K562 (cell line): Measurements from ENCODE around the gene EPHA10. TPM values are rescaled to one million over a fixed set of nuclear protein-coding genes. Genes with fewer than 3 reads are reported as not detected.

ENCODE experiments used
- GATAD2A ChIP-seq: fragments of 450-650 bp; IDR thresholded peaks from 2 replicates; pipeline ENCODE4 v1.6.1; 2017
- HDAC6 ChIP-seq: IDR thresholded peaks from 2 replicates; pipeline ENCODE4 v1.6.1; 2012; ENCODE audit warnings: low read depth, mild to moderate bottlenecking, control low read depth, inconsistent platforms, low read length, moderate library complexity
- HMG20B ChIP-seq: fragments of 250-450 bp; sonication (Bioruptor Pico); IDR thresholded peaks from 2 replicates; pipeline ENCODE4 v1.5.0; 2021; ENCODE audit warnings: mild to moderate bottlenecking
- PRMT5 ChIP-seq: sonication (generic); formaldehyde crosslinking; IDR thresholded peaks from 2 replicates; pipeline ENCODE4 v1.5.0; 2020; ENCODE audit warnings: missing genetic modification reagents
- RB1 ChIP-seq: fragments of 450-650 bp; IDR thresholded peaks from 2 replicates; pipeline ENCODE4 v1.6.1; 2017; ENCODE audit warnings: low read depth, mild to moderate bottlenecking
- RFX7 ChIP-seq: fragments of 250-450 bp; sonication (Bioruptor Pico); IDR thresholded peaks from 2 replicates; pipeline ENCODE4 v1.5.1; 2021; ENCODE audit warnings: mild to moderate bottlenecking
- WHSC1 ChIP-seq: IDR thresholded peaks from one replicate; pipeline ENCODE4 v1.6.1; 2012; ENCODE audit warnings: low read length, control low read depth, inconsistent platforms
- ZBTB8A ChIP-seq: fragments of 450-650 bp; IDR thresholded peaks from 2 replicates; pipeline ENCODE4 v1.6.1; 2018; ENCODE audit warnings: mild to moderate bottlenecking, moderate library complexity; ENCODE audit not compliant: partially characterized antibody
- ZNF121 ChIP-seq: sonication (generic); formaldehyde crosslinking; conservative IDR thresholded peaks from 2 replicates; pipeline ENCODE4 v1.8.0; 2022; ENCODE audit warnings: missing genetic modification reagents
- ZNF444 ChIP-seq: fragments of 250-450 bp; sonication (Bioruptor Pico); IDR thresholded peaks from 2 replicates; pipeline ENCODE4 v1.4.0; 2020; ENCODE audit warnings: mild to moderate bottlenecking, moderate library complexity
- ZNF583 ChIP-seq: fragments of 250-450 bp; sonication (Bioruptor Pico); IDR thresholded peaks from 2 replicates; pipeline ENCODE4 v1.4.0; 2020
- ZNF589 ChIP-seq: fragments of 200-800 bp; sonication (Bioruptor generic); IDR thresholded peaks from 2 replicates; pipeline ENCODE4 v1.6.1; 2016; ENCODE audit warnings: low read depth, missing genetic modification characterization, missing compliant biosample characterization
- ZNF79 ChIP-seq: fragments of 250-450 bp; sonication (Bioruptor Pico); IDR thresholded peaks from 2 replicates; pipeline ENCODE4 v1.4.0; 2020; ENCODE audit warnings: low read depth, mild to moderate bottlenecking, moderate library complexity
- polyA plus RNA-seq, 8 experiments: library from polyadenylated mRNA; depleted of rRNA in 4 of 8; stranded (reverse) in 5 of 8; unstranded in 3 of 8; fragments of >200 nt; fragmentation: Nextera tagmentation in 2 of 8; fragmentation: Illumina TruSeq in 1 of 8; extraction: Ambion mirVana in 2 of 8; extraction: Trizol in 1 of 8; gene quantifications; 2 replicates each; pipeline versions ENCODE4 v1.2.1 to v1.2.3, GENCODE V29; 2011 to 2014; ENCODE audit warnings: inconsistent platforms in 1 of 8, missing spikeins in 1 of 8
- total RNA-seq, 7 experiments: library from RNA; depleted of rRNA in 6 of 7; stranded (reverse); fragments of >200 nt in 6 of 7; fragmentation: Illumina TruSeq in 2 of 7; extraction: Trizol in 2 of 7; gene quantifications; 2 replicates each; pipeline versions ENCODE4 v1.2.1 to v1.2.3, GENCODE V29; 2011 to 2021; ENCODE audit warnings: low replicate concordance in 1 of 7
- TF ChIP-seq, protein P1 (sequence below): sonication (generic); formaldehyde crosslinking; IDR thresholded peaks from 2 replicates; pipeline ENCODE4 v1.8.0; 2022; ENCODE audit warnings: missing genetic modification reagents, mild to moderate bottlenecking, borderline replicate concordance
- TF ChIP-seq, protein P2 (sequence below), 2 experiments: fragments of 450-650 bp in 1 of 2; sonication (generic) in 1 of 2; formaldehyde crosslinking in 1 of 2; IDR thresholded peaks; 2 replicates each; pipeline versions ENCODE4 v1.7.1 to v1.9.0; 2016 to 2022; ENCODE audit warnings: inconsistent platforms in 1 of 2, mild to moderate bottlenecking in 1 of 2, missing genetic modification reagents in 1 of 2
- TF ChIP-seq, protein P3 (sequence below): fragments of 200-800 bp; sonication (Bioruptor generic); IDR thresholded peaks from 2 replicates; pipeline ENCODE4 v1.6.1; 2017; ENCODE audit warnings: missing genetic modification characterization, missing compliant biosample characterization

Gene EPHA10
- total and polyA plus RNA-seq, 9 of the 15 experiments (the other 6 are each of a cell fraction or from before 2014, with no cell fraction given) = 0.03 TPM; not detected in 8

DNA sequence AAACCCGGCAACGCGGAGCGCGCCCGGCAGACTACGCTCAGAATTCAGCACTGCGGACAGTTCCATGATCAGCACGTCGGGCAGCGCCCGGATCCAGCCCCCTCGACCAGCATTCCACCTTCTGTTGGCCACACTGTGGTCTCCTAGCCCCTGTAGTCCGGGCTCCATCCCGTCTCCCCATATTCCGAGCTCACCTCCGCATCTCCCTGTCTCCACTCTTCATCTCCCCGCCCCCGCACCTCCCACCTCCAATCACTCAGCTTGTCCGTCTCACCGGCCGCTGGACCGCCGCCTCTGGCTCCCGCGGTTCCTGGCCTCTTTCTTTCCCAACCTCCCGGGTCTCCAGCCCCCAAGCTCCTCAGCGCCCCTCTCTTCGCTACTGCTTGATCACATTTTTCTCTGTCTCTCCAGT is 500 bp downstream of the EPHA10 start (continued):
- TF ChIP-seq, protein P1, sequence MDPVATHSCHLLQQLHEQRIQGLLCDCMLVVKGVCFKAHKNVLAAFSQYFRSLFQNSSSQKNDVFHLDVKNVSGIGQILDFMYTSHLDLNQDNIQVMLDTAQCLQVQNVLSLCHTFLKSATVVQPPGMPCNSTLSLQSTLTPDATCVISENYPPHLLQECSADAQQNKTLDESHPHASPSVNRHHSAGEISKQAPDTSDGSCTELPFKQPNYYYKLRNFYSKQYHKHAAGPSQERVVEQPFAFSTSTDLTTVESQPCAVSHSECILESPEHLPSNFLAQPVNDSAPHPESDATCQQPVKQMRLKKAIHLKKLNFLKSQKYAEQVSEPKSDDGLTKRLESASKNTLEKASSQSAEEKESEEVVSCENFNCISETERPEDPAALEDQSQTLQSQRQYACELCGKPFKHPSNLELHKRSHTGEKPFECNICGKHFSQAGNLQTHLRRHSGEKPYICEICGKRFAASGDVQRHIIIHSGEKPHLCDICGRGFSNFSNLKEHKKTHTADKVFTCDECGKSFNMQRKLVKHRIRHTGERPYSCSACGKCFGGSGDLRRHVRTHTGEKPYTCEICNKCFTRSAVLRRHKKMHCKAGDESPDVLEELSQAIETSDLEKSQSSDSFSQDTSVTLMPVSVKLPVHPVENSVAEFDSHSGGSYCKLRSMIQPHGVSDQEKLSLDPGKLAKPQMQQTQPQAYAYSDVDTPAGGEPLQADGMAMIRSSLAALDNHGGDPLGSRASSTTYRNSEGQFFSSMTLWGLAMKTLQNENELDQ (CRISPR knock-in tag) = peak; percentile 99
- TF ChIP-seq ZNF444 (CRISPR knock-in tag) (no peak), RB1 (0 out of 2 replicates have a peak, but pooled peaks have one; percentile 26), HDAC6 (no peak), ZBTB8A (no peak), ZNF589 (CRISPR knock-in tag) (peak; percentile 81; the same call in 1 of the 2 replicates), ZNF583 (peak; percentile 78), HMG20B (CRISPR knock-in tag) (no peak), ZNF121 (peak; percentile 63), PRMT5 (CRISPR knock-in tag) (peak; percentile 99), ZNF79 (CRISPR knock-in tag) (no peak), WHSC1 (no peak), GATAD2A (no peak), RFX7 (CRISPR knock-in tag) (no peak)
- TF ChIP-seq, protein P2, sequence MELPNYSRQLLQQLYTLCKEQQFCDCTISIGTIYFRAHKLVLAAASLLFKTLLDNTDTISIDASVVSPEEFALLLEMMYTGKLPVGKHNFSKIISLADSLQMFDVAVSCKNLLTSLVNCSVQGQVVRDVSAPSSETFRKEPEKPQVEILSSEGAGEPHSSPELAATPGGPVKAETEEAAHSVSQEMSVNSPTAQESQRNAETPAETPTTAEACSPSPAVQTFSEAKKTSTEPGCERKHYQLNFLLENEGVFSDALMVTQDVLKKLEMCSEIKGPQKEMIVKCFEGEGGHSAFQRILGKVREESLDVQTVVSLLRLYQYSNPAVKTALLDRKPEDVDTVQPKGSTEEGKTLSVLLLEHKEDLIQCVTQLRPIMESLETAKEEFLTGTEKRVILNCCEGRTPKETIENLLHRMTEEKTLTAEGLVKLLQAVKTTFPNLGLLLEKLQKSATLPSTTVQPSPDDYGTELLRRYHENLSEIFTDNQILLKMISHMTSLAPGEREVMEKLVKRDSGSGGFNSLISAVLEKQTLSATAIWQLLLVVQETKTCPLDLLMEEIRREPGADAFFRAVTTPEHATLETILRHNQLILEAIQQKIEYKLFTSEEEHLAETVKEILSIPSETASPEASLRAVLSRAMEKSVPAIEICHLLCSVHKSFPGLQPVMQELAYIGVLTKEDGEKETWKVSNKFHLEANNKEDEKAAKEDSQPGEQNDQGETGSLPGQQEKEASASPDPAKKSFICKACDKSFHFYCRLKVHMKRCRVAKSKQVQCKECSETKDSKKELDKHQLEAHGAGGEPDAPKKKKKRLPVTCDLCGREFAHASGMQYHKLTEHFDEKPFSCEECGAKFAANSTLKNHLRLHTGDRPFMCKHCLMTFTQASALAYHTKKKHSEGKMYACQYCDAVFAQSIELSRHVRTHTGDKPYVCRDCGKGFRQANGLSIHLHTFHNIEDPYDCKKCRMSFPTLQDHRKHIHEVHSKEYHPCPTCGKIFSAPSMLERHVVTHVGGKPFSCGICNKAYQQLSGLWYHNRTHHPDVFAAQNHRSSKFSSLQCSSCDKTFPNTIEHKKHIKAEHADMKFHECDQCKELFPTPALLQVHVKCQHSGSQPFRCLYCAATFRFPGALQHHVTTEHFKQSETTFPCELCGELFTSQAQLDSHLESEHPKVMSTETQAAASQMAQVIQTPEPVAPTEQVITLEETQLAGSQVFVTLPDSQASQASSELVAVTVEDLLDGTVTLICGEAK (IDR thresholded peaks at IDR 0.05) = peak; percentile 91
- TF ChIP-seq, protein P2 (CRISPR knock-in tag; IDR thresholded peaks at IDR 0.05) = peak; percentile 88
- TF ChIP-seq, protein P3, sequence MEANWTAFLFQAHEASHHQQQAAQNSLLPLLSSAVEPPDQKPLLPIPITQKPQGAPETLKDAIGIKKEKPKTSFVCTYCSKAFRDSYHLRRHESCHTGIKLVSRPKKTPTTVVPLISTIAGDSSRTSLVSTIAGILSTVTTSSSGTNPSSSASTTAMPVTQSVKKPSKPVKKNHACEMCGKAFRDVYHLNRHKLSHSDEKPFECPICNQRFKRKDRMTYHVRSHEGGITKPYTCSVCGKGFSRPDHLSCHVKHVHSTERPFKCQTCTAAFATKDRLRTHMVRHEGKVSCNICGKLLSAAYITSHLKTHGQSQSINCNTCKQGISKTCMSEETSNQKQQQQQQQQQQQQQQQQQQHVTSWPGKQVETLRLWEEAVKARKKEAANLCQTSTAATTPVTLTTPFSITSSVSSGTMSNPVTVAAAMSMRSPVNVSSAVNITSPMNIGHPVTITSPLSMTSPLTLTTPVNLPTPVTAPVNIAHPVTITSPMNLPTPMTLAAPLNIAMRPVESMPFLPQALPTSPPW (CRISPR knock-in tag) = peak; percentile 56; the same call in 1 of the 2 replicates
